NCI-H460 (cell line): ENCODE measurements around the gene GNG7. TPM values are rescaled to one million over a fixed set of nuclear protein-coding genes. Genes with fewer than 3 reads are reported as not detected.
"Not testable (repeated sequence)": the region's sequence is repeated elsewhere in the genome, so short reads cannot be mapped to it uniquely, and the experiment has no call there.

Experiments
- DNase-seq: peaks from one replicate; pipeline ENCODE4 v3.0.0-alpha.2; 2016; ENCODE audit warnings: low read depth; ENCODE audit errors: extremely low read depth
- total RNA-seq: library from RNA; depleted of rRNA; stranded (reverse); fragments of >200 nt; shearing (Covaris generic); gene quantifications from 2 replicates; pipeline ENCODE4 v1.2.3, GENCODE V29; 2014

The GNG7 gene
- total RNA-seq, 1 experiment from 2014 or later: not detected

DNA sequence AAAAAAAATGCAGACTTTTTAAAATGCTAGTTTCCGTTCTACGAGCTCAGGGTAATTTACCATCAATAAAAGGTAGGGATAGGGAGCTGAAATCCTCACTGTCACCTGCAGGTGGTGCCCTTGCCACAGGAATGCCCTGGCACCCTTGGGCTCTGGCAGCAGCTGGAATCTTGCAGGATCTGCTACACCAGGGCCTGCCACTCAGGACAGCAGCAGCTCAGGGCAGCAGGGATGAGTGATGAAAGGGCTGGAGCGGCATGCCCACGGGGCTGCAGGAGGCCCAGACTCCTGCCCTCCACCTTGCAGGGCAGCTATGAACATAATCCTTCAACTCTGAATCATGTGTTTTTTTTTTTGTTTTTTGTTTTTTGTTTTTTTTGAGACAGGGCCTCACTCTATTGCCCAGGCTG, 54.0 kb downstream of the GNG7 start:
- DNase-seq: peak; percentile 68

DNA sequence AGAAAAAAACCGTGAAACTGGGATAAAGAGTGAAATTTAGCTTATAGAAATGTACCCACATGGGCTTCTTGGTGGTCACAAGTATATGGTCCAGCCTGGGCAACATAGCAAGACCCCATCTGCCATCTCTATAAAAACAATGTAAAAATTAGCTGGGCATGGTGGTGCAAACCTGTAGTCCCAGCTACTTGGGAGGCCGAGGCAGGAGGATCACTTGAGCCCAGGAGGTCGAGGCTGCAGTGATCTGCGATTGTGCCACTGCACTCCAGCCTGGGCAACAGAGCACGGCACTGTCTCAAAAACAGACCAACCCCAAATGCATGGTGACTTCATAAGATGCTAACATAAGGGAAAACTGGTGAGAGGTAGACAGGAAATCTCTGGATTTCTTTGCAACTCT, 54.4 kb downstream of the GNG7 start:
- no peak for DNase-seq

DNA sequence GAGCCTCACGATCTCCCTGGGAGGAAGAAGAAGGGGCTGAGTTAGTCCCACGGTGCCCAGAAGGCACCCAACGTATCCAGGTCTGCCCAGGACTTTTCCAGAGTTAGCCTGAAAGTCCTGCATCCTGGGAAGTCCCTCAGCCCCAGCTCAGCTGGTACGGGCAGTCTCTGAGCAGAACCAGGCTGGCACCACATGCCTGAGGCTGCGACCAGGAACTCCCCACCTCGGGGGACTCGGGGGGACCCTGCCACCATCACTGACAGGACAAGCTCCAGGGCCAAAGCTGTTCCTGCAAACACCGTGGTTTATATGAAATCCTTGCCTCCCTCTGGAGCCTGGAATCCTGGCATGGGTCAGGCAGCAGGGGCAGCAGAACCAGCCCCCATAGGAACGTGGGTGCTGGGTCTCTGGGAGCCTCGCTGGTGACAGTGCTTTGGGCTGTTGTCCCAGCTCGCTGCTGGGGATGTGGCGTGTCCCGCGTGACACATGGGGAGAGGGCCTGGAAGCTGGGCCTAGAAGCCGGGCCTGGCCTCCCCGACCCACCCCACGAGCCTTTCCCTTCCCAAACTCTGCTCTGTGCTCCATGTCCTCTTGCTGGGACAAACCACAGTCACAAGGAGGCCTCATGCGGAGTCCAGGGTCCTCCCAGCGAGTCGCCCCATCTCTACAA, 55.5 kb downstream of the GNG7 start:
- no peak for DNase-seq

DNA sequence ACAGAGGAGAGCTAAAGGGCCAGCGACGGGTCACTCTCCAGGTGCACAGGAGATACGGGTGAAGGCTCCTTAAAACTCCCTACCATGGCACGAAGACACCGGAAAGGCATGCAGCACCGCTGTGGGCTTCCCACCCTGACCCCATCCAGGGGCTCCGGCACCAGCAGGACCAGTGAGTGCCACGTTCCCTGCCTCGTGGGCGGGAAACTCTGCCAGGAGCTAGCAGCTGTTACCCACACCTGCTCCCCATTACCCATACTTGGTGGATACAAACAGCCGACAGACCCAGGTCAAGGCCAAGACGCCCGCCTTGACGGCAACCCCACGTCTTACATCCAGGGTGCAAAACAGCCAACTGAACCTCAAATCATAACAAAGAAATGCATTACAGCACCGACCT, 56.7 kb downstream of the GNG7 start:
- no peak for DNase-seq

DNA sequence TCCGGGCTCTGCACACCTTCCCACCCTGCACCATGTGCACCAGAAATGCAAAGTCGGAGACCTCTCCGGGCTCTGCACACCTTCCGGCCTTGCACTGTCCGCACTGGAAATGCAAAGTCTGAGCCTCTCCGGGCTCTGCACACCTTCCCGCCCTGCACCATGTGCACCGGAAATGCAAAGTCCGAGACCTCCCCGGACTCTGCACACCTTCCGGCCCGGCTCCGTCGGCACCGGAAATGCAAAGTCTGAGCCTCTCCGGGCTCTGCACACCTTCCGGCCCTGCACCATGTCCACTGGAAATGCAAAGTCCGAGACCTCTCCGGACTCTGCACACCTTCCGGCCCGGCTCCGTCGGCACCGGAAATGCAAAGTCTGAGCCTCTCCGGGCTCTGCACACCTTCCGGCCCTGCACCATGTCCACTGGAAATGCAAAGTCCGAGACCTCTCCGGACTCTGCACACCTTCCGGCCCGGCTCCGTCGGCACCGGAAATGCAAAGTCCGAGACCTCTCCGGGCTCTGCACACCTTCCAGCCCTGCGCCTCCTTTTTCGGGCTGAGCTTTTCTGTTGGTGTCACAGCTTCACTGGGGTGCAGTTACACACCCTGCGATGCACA, 59.3 kb downstream of the GNG7 start:
- DNase-seq: not testable (repeated sequence)

DNA sequence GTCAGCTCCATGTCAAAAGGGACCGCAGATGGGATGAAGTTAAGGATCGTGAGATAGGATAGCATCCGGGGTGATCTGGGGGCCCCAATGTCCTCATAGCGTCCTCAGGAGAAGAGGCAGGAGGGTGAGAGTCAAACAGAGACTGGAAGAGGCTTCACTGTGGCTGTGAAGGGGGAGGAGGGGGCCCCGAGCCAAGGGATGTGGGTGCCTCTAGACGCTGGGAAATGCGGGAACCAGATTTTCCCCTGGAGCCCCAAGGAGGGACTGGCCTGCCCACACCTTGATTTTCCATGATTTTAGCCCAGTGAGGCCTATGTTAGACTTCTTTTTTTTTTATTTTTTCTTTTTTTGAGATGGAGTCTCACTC, 61.2 kb downstream of the GNG7 start:
- no peak for DNase-seq

DNA sequence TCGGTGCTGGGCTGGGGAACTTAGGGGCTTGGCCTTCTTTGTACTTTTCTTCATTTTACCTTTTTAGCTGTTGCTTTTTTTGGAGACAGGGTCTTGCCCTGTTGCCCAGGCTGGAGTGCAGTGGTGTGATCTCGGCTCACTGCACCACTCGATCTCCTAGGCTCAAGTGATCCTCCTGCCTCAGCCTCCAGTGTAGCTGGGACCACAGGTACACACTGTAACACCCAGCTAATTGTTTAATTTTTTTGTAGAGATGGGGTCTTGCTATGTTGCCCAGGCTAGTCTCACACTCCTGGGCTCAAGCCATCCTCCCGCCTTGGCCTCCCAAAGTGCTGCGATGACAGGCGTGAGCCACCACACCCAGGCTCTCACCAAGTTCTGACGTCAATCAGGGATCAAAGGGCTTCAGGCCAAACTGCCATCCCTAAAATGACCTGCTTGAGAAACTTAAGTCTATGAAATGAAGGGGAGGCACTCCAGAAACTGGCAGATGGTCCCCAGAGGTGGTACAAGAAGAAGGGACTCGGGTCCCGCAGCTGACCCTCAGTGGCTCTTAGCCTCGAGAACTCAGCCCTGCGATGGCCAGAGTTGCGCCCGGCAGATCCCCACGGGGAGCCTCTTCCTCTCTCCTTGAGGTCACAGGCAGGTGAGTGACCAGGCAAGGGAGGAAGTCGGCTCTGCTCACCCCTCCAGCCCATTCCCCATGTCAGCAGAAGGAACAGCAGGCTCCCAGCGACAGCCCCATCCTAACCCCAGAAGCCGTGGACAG, 61.7 kb downstream of the GNG7 start:
- DNase-seq: no peak

DNA sequence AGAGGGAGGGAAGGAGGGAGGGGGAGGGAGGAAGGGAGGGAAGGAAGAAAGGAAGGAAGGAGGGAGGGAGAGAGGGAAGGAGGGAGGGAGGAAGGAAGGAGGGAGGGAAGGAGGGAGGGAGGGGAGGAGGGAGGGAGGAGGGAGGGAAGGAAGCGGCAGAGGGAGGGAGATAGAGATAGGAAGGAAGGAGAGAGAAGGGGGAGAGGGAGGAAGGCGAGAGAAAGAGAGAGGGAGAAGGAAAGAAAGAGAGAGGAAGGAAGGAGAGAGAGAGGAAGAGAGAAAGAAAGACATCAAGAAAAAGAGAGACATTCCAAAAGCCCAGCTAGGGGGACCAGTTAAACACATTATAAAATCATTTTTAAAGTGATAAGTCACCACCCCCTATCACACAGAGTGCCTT, 62.5 kb downstream of the GNG7 start:
- no peak for DNase-seq

DNA sequence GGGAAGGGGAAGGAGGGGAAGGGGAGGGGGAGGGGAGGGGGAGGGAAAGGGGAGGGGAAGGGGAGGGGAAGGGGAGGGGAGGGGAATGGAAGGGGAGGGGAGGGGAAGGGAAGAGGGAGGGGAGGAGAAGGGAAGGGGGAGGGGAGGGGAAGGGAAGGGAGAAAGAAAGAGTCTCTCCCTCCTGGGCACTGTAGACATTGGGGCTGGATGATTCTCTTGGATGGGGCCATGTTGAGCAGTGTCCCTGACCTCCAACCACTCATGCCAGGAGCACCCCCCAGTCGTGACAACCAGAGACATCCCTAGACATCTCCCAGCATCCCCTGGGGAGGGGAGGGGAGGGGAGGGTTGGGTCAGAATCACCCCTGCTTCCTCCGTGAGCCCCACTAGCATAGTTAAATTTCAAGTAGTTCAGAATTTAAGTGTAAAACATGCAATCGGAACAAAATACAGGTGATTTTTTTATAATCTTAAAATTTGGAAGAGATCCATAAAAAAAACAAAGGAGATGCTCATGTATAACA, 64.0 kb downstream of the GNG7 start:
- DNase-seq: no peak

DNA sequence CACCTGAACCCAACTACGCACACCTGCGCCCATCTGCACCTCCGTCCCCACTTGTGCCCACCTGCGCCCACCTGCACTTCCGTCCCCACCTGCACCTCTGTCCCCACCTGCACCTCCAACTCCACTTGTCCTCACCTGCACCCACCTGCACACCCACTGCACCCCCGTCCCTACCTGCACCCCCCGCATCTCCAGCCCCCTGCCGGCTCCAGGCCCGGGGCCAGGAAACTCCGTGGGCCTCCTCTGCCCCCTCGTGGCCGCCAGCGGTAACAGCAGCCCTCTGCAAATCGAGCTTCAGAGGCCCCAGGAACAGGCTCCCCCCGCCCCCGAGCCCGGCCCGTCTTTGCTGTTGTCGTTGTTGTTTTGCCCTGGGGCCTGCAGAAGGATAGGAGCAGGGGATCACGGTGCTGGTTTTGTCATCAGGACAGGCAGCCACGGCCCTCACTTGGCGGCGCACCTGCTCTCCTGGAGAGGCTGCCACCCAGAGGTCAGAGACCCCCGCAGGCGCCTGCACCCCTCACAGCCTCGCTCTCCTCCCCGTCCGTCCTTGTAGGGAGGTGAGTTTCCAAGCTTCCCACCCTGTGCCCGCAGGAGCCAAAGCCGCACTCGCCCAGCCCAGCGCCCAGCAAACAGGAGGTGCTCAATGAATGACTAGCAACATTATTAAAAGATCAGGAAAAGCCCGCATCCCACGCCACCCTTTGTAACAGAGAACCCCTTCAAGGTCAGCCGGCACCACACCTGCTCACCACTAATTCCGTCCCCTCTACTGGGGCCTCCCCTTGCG, 65.4 kb downstream of the GNG7 start:
- peak; percentile 16 for DNase-seq

DNA sequence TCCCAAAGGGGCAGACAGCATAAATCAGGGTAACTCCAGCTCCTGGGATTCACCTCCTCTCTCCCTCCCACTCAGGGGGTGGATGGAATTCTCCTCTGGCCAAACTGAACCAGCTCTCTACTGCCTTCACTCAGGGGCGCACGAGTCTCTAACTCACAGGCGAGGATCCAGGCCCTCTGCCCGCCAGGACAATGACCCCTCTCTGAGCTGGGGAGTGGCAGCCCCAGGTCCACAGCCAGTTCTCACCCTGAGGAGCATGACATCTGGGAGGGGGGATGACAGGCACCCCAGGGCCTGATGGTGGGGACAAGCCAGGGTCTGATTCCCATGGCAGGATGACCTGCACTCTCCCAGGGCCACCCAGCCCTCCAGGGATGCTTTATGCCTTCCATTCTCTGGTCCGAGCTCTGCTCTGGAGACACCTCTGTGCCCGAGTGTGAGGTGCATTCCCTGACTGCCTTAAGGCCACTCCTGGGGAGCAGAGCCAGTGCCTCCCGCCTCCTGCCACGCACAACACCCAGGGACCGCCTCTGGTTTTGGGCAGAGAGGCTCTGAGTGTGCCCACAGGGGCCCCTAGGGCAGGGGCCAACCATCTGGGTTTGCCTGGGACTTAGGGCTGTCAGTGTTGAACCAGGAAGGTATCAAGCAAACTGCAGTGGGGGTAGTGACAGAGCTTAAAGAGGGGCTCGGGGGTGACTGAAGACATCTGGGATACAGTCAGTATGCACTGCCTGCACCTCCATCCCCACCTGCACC, 66.2 kb downstream of the GNG7 start:
- DNase-seq: no peak

DNA sequence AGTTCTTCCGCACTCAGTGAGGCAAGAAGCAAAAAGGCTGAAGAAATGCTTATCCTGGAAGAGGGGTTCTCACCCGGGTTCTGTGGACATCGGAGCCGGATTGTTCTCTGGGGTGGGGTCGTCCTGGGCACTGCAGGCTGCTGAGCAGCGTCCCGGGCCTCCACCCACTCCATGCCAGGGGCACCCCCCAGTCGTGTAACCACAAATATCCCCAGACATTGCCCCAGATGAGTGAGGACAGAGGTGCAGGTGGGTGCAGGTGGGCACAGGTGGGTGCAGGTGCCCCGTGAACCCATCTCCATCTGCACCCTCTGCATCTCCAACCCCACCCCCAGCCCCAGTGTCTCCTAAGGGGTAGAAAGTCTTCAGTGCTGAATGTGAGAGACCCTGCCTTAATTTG, 67.5 kb downstream of the GNG7 start:
- DNase-seq: no peak

DNA sequence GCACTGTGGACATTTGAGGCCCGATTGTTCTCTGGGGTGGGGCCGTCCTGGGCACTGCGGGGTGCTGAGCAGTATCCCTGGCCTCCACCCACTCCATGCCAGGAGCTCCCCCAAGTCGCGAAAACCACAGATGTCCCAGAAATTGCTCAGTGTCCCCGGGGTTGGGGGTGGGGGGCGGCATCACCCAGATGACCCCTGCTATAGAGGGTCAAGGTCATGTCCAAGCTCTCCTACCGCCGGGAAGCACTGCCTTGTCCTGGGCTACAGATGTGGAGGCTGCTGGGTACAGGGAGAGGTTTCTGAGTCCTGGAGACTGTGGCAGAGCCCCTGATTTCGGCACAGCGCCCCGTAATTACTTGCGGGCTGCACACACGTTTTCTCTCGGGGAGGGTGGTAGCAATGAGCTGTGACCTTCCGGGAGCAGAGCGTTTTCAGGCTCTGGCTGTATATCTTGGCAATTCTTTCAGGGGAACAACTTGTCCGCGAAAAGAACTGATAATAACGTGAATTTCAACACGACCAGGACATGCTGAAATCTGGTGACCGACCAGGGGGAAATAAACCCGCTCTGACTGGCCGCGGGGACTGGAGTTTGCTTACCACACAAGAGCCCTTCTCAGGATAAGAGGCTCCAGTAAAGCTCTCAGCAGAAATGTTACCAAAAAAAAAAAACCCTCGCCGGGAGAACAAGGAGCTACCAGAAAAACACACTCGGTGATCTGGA, 68.1 kb downstream of the GNG7 start:
- DNase-seq: no peak

DNA sequence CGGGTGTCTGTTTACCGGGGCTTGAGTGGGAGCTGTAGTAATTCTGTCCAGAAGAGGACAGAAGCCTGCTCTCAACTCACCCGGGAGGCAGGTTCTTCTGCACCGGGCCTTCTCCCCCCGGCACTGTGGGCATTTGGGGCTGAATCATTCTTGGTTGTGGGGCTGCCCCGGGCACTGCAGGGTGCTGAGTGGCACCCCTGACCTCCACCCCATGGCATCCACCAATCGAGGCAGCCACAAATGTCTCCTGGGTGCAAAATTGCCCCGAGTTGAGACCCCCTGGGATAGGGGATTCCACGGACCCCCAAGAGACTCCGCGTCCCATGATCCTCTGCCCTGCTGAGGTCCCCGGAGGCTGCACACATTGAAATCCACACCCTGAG, 68.8 kb downstream of the GNG7 start:
- no peak for DNase-seq

DNA sequence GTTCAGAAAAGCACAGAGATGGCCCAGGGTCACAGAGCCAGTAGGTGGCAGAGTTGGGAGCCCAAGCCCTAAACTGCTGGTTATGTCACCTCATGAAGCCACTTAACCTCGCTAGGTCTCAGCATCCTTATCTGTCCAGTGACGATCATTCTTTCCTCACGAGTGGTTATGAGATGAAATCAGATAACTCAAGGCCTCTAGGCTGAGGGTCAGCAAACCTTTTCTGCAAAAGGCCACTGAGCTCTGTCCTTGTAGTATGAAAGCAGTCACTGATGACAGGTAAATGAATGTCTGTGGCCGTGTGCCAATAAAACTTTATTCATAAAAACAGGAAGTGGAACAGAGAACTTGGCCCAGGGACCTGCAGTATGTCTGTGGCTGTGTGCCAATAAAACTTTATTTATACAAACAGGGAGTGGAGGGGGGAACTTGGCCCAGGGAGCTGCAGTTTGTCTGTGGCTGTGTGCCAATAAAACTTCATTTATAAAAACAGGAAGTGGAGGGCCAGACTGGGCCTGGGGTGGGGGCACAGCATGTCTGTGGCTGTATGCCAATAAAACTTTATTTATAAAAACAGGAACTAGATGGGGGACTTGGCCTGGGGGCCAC, 71.2 kb downstream of the GNG7 start:
- DNase-seq: no peak

DNA sequence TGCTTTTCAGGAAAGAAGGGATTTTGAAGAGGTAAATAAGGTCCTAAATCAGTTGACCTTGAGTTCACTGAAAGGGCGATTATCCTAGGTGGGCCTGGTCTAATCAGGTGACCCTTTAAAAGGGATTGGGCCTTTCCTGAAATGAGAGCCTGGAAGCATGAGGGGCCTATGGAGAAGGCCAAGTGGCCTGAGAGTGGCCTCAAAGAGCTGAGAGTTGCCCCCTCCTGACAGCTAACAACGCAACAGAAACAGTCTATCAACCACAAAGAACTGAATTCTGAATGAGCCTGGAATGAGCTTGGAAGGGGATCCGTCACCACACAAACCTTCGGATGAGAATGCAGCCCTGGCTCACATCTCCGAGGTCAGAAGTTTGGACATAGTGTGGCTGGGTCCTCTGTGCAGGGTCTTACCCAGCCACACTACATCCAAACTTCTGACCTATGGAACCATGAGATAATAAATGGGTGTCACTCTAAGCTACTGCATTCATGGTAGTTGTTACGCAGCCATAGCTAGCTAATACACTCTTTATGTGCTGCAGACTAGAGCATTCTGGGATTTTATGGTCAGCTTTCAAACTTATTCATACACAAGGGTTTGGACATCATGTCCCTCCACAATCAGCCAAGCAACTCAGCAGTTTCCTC, 72.0 kb downstream of the GNG7 start:
- no peak for DNase-seq

DNA sequence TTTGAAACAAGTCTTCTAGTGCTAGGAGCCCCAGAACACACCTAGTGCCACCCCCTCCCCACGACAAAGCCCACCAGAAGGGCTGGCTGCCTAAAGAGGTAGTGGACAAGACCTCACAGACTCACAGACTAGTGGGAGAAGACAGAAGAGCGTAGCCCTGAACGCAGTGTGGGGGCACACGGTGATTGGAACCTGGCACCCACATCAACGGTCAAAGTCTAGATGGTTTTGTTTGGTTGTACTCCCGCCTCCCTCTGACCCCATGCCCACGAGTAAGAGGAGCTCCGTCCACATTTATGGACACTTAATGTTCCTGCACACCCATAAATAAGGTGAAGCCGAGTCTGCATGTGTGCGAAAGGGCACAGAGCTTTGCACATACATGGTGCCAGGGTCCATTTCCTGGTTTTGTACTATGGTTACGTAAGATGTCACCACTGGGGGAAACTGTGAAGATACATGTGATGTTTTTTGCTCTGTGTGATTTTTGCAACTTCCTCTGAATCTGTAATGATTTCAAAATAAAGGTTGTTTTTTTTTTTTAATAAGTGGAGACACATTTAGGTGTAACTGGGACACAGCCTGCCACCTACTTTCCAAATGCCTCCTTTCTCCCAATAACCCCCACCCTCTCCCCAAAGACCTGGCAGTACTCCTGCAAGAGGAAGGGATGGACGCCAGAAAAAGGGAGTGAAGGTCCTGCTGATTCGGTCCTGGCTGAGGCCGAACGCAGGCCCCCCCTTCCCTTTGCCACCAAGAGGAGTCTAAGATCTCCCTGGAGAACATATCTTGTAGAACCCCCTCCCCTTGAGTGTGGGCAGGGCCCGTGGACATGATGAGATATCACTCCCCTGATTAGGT, 72.8 kb downstream of the GNG7 start:
- DNase-seq: no peak

DNA sequence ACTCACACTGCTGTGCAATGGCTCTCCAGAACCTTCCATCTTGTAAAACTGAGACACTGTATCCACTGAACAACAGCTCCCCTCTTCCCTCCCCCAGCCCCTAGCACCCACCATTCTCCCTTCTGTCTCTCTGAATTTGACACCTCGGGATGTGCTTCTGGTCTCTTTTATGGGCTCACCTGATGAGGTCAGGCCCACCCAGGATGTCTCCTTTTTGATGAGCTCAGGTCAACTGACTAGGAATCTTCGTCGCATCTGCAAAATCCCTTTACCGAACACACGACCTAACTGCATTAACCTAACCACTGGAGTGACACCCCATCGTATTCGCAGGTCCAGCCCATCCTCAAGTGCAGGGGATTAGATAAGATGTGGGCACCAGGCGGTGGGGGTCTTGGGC, 73.9 kb downstream of the GNG7 start:
- no peak for DNase-seq
